SK-N-SH (cell line): ENCODE data around the gene STARD13.

Source experiments
- CTCF ChIP-seq: fragments of 200-600 bp; sonication (generic); IDR thresholded peaks from 2 replicates; pipeline ENCODE4 v1.6.1; 2017; ENCODE audit warnings: antibody characterized with exemption, mild to moderate bottlenecking, moderate library complexity
- EP300 ChIP-seq, 2 experiments: IDR thresholded peaks; 2 replicates each; pipeline versions ENCODE4 v1.4.0 to v1.6.1; 2012; ENCODE audit warnings: borderline replicate concordance in 1 of 2, low read depth in 1 of 2, low read length in 1 of 2
- FOSL2 ChIP-seq: IDR thresholded peaks from 2 replicates; pipeline ENCODE4 v1.4.0; 2012; ENCODE audit warnings: low read depth, mild to moderate bottlenecking, moderate library complexity, borderline replicate concordance
- GABPA ChIP-seq: IDR thresholded peaks from 2 replicates; pipeline ENCODE4 v1.4.0; 2012; ENCODE audit warnings: low read depth, mild to moderate bottlenecking
- MXI1 ChIP-seq: IDR thresholded peaks from 2 replicates; pipeline ENCODE4 v1.6.1; 2012; ENCODE audit warnings: mild to moderate bottlenecking, low read depth, low read length, improper control_type of control experiment
- RCOR1 ChIP-seq: fragments of 150-350 bp; IDR thresholded peaks from 2 replicates; pipeline ENCODE4 v1.6.1; 2017; ENCODE audit warnings: antibody characterized with exemption, low read length
- SIN3A ChIP-seq: IDR thresholded peaks from 2 replicates; pipeline ENCODE4 v1.6.1; 2012; ENCODE audit warnings: low read depth, mild to moderate bottlenecking, low read length, moderate library complexity, borderline replicate concordance
- SMC3 ChIP-seq: IDR thresholded peaks from 2 replicates; pipeline ENCODE4 v1.6.1; 2012; ENCODE audit warnings: low read depth, low read length, improper control_type of control experiment
- TAF1 ChIP-seq: IDR thresholded peaks from 2 replicates; pipeline ENCODE4 v1.6.1; 2012; ENCODE audit warnings: low read depth, mild to moderate bottlenecking, low read length, moderate library complexity, borderline replicate concordance
- TEAD4 ChIP-seq: IDR thresholded peaks from 2 replicates; pipeline ENCODE4 v1.4.0; 2012; ENCODE audit warnings: mild to moderate bottlenecking, borderline replicate concordance; ENCODE audit not compliant: insufficient read depth
- USF1 ChIP-seq: IDR thresholded peaks from 2 replicates; pipeline ENCODE4 v1.4.0; 2012; ENCODE audit warnings: low read depth, borderline replicate concordance

GRCh38 chr13:33265133-33265532, 20.4 kb downstream of the STARD13 start:
- TF ChIP-seq USF1: no peak
- TF ChIP-seq CTCF: no peak
- no peak for TF ChIP-seq EP300 (IDR thresholded peaks at IDR 0.05; ENCODE audit: borderline replicate concordance in 1 of 2, low read depth in 1 of 2, low read length in 1 of 2)
- no peak for TF ChIP-seq FOSL2
- TF ChIP-seq SIN3A: no peak
- TF ChIP-seq SMC3: no peak
- TF ChIP-seq TAF1: no peak
- TF ChIP-seq GABPA: no peak
- TF ChIP-seq TEAD4: no peak
- no peak for TF ChIP-seq MXI1
- no peak for TF ChIP-seq RCOR1
